Neural cell (in vitro differentiated cells): ENCODE measurements around the gene PRTN3.

Experiments
- POLR2AphosphoS5 ChIP-seq: IDR thresholded peaks from 2 replicates; pipeline ENCODE4 v1.6.1; 2012
- TAF1 ChIP-seq: IDR thresholded peaks from 2 replicates; pipeline ENCODE4 v1.6.1; 2012; ENCODE audit warnings: low read depth
- TF ChIP-seq, protein P1 (sequence below): fragments of 450-650 bp; IDR thresholded peaks from 2 replicates; pipeline ENCODE4 v1.5.1; 2014; ENCODE audit warnings: antibody characterized with exemption, mild to moderate bottlenecking, moderate library complexity; ENCODE audit not compliant: poor library complexity, severe bottlenecking
- TF ChIP-seq, protein P2 (sequence below): IDR thresholded peaks from 2 replicates; pipeline ENCODE4 v1.6.1; 2012; ENCODE audit warnings: borderline replicate concordance

DNA sequence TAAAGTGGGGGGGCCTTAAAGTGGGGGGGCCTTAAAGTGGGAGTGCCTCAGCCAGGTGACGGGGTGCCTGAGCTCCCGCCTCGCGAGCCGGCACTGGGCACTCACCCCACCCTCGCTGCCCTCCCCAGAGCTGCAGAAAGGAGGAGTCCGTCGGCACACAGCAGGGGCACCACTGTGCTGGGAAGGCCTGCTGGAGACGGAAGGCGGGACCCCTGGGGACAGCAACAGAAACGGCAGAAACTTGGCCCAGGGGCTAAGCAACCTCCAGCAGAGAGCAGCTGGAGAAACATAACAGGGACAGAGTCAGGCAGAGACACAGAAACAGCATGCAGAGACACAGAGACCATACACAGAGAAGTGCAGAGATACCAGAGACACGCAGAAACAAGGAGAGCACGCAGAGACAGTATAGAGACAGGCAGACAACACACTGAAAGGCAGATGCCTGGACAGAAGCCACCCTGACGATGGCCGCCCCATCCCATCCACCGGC lies 26.5 kb downstream of the PRTN3 start:
- no peak for TF ChIP-seq TAF1
- TF ChIP-seq, protein P1, sequence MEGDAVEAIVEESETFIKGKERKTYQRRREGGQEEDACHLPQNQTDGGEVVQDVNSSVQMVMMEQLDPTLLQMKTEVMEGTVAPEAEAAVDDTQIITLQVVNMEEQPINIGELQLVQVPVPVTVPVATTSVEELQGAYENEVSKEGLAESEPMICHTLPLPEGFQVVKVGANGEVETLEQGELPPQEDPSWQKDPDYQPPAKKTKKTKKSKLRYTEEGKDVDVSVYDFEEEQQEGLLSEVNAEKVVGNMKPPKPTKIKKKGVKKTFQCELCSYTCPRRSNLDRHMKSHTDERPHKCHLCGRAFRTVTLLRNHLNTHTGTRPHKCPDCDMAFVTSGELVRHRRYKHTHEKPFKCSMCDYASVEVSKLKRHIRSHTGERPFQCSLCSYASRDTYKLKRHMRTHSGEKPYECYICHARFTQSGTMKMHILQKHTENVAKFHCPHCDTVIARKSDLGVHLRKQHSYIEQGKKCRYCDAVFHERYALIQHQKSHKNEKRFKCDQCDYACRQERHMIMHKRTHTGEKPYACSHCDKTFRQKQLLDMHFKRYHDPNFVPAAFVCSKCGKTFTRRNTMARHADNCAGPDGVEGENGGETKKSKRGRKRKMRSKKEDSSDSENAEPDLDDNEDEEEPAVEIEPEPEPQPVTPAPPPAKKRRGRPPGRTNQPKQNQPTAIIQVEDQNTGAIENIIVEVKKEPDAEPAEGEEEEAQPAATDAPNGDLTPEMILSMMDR = no peak
- TF ChIP-seq, protein P2, sequence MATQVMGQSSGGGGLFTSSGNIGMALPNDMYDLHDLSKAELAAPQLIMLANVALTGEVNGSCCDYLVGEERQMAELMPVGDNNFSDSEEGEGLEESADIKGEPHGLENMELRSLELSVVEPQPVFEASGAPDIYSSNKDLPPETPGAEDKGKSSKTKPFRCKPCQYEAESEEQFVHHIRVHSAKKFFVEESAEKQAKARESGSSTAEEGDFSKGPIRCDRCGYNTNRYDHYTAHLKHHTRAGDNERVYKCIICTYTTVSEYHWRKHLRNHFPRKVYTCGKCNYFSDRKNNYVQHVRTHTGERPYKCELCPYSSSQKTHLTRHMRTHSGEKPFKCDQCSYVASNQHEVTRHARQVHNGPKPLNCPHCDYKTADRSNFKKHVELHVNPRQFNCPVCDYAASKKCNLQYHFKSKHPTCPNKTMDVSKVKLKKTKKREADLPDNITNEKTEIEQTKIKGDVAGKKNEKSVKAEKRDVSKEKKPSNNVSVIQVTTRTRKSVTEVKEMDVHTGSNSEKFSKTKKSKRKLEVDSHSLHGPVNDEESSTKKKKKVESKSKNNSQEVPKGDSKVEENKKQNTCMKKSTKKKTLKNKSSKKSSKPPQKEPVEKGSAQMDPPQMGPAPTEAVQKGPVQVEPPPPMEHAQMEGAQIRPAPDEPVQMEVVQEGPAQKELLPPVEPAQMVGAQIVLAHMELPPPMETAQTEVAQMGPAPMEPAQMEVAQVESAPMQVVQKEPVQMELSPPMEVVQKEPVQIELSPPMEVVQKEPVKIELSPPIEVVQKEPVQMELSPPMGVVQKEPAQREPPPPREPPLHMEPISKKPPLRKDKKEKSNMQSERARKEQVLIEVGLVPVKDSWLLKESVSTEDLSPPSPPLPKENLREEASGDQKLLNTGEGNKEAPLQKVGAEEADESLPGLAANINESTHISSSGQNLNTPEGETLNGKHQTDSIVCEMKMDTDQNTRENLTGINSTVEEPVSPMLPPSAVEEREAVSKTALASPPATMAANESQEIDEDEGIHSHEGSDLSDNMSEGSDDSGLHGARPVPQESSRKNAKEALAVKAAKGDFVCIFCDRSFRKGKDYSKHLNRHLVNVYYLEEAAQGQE = no peak
- no peak for TF ChIP-seq POLR2AphosphoS5
